Adrenal gland (tissue), 12 donors: ENCODE measurements around the gene RIPOR3. TPM values are rescaled to one million over a fixed set of nuclear protein-coding genes. Genes with fewer than 3 reads are reported as not detected.

Experiments
- DNase-seq, 7 donors: peaks; one replicate each; pipeline ENCODE4 v3.0.0-alpha.2; 2019 to 2020
- H3K27ac ChIP-seq, 5 donors: fragments of 200-600 bp; sonication (generic) in 4 of 5; 1 replicate in 3 of 5; 2 replicates in 2 of 5; pipeline versions ENCODE4 v1.5.1 to v1.8.0; 2016 to 2020; ENCODE audit warnings: mild to moderate bottlenecking in 1 of 5
- H3K27me3 ChIP-seq: fragments of 200-600 bp; 2 replicates; pipeline ENCODE4 v1.8.0; 2021
- H3K36me3 ChIP-seq, 2 donors: fragments of 200-600 bp; replicated peaks in 1 of 2; 1 replicate in 1 of 2; 2 replicates in 1 of 2; pipeline versions ENCODE4 v1.5.1 to v1.8.0; 2018 to 2022
- H3K4me1 ChIP-seq, 2 donors: fragments of 200-600 bp; replicated peaks in 1 of 2; 1 replicate in 1 of 2; 2 replicates in 1 of 2; pipeline versions ENCODE4 v1.5.1 to v1.8.0; 2018 to 2021
- H3K4me3 ChIP-seq, 4 donors: fragments of 200-600 bp; sonication (generic) in 3 of 4; one replicate each; pipeline ENCODE4 v1.5.1; 2016 to 2018
- H3K9me3 ChIP-seq, 3 donors: fragments of 200-600 bp; sonication (generic) in 1 of 3; replicated peaks in 1 of 3; 1 replicate in 2 of 3; 2 replicates in 1 of 3; pipeline versions ENCODE4 v1.5.1 to v1.8.0; 2016 to 2021
- POLR2A ChIP-seq, 2 donors: fragments of 450-650 bp; IDR thresholded peaks; one replicate each; pipeline ENCODE4 v1.6.1; 2017; ENCODE audit warnings: antibody characterized with exemption in 2 of 2, mild to moderate bottlenecking in 2 of 2, moderate library complexity in 1 of 2
- WGBS, 4 donors: extraction: QIAGEN DNeasy Blood & Tissue Kit in 2 of 4; methylation state at CpG; one replicate each; pipeline versions ENCODE4 v1.1.5 to v1.1.7; 2013 to 2017; 5-methylcytosine and 5-hydroxymethylcytosine counted together
- intact Hi-C, 2 donors: fragments of 100-400 bp; cut with DNase I; formaldehyde crosslinking; loops; one replicate each; pipeline versions ENCODE4 v1.14.1 to v1.15.0; 2022 to 2023
- polyA plus RNA-seq, 3 donors: library from polyadenylated mRNA; stranded (reverse); fragments of 200-250 nt in 2 of 3; fragments of 350-450 nt in 1 of 3; fragmentation: Illumina TruSeq in 1 of 3; extraction: RNeasy Lipid Tissue Mini Kit (QIAGEN cat#74804) in 1 of 3; gene quantifications; one replicate each; pipeline ENCODE4 v1.2.3, GENCODE V29; 2013 to 2014
- total RNA-seq, 9 donors: library from RNA; depleted of rRNA in 4 of 9; stranded (reverse); fragments of >200 nt in 4 of 9; fragments of 120-200 nt in 1 of 9; fragmentation: NEBNext Ultra II Directional in 1 of 9; extraction: Animal tissue kit (Norgen Biotek cat#: 25700) in 1 of 9; gene quantifications; one replicate each; pipeline versions ENCODE4 v1.1.0 to v1.2.4, GENCODE V29; 2013 to 2023
- TF ChIP-seq, protein P1 (sequence below), 6 experiments: fragments of 450-650 bp in 4 of 6; fragments of 200-600 bp in 2 of 6; sonication (generic) in 1 of 6; IDR thresholded peaks; 1 replicate in 5 of 6; 2 replicates in 1 of 6; pipeline versions ENCODE4 v1.5.1 to v1.8.0; 2016 to 2021; ENCODE audit warnings: antibody characterized with exemption in 6 of 6, mild to moderate bottlenecking in 2 of 6, moderate library complexity in 1 of 6
- donor health status: healthy with polysubstance abuse.
- donor health status: Bipolar disorder and iron deficiency.
- donor health status: DM: yes; HTN: yes; CAD: no.
- donor health status: DM: no; HTN: no; CAD: no.
- donor health status: DM: no; HTN: no; CAD: no.
- donor health status: DM: yes; HTN: yes; CAD: no.

RIPOR3 gene
- total and polyA plus RNA-seq, 12 donors, result 3.4 to 135 (median 23.7) TPM

DNA sequence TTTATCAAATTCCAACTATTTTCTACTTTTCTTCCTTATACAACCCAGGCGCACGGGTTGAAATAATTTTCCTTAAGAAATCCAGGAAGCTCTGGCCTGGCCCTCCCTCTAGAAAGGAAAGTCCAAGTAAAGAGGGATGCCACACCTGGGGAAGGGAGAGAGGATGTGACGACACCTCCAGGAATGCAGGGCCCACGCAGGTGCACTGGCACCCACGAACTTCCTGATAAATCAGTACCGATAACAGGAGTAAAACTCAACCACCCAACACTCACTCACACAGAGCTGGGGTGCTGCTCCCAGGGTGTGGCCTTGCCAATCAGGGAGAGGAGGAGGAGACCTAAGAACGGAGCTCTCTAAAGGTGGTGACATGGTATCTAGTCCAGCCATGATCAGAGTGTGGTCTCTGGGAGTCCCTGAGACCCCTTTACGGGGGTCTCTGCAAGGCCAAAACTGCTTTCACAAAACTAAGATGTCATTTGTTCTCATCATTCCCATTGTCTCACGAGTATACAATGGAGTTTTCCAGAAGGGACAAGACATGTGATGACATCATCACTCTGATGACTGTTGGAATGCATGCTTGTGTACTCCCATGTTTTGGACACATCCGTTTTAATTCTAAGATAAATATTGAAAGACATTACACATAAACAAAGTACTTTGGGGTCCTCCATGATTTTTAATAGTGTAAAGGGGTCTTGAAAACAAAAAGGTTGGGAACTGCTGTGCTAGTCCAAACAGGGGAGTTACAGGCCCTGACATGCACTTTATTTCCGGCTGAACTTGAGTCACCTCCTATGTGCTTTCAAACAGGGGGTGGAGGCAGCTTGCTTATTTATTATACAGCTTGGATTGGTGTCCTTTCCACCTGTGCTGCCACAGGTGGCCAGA, 37.9 kb upstream of the RIPOR3 start:
- Histone ChIP-seq H3K27me3 (no peaks in the 10 kb centered on the region), H3K9me3 (no peaks in the 10 kb centered on the region), H3K4me3 (no peak overlapping the region), H3K36me3 (no peaks in the 10 kb centered on the region), H3K27ac (no peak overlapping the region), H3K4me1 (peaks cover 17 to 28% of the 10 kb centered on the region in 2 donors)
- intact Hi-C loops, result no loop called here
- TF ChIP-seq, protein P1, sequence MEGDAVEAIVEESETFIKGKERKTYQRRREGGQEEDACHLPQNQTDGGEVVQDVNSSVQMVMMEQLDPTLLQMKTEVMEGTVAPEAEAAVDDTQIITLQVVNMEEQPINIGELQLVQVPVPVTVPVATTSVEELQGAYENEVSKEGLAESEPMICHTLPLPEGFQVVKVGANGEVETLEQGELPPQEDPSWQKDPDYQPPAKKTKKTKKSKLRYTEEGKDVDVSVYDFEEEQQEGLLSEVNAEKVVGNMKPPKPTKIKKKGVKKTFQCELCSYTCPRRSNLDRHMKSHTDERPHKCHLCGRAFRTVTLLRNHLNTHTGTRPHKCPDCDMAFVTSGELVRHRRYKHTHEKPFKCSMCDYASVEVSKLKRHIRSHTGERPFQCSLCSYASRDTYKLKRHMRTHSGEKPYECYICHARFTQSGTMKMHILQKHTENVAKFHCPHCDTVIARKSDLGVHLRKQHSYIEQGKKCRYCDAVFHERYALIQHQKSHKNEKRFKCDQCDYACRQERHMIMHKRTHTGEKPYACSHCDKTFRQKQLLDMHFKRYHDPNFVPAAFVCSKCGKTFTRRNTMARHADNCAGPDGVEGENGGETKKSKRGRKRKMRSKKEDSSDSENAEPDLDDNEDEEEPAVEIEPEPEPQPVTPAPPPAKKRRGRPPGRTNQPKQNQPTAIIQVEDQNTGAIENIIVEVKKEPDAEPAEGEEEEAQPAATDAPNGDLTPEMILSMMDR (IDR thresholded peaks at IDR 0.05), result no peak
- TF ChIP-seq POLR2A (IDR thresholded peaks at IDR 0.05), result no peak
- peak in 3 of 7 donors; percentile 11 to 42 (median 20) for DNase-seq
- WGBS, 4 donors, result 85 to 89% (median 86%) methylated on average over 10 to 11 of the region's 11 CpGs

- H3K4me3 ChIP-seq, result no peak overlapping the region
- peak in 1 of 7 donors; percentile 7 for DNase-seq
- H3K27me3 ChIP-seq, result no peaks in the 10 kb centered on the region
- H3K4me1 ChIP-seq, result peaks cover 17 to 28% of the 10 kb centered on the region in 2 donors
- no peak for TF ChIP-seq POLR2A (IDR thresholded peaks at IDR 0.05)
- TF ChIP-seq, protein P1 (IDR thresholded peaks at IDR 0.05), result no peak
- H3K36me3 ChIP-seq, result no peaks in the 10 kb centered on the region
- 89 to 96% (median 95%) methylated on average over 4 of the region's 4 CpGs for WGBS, 4 donors
- H3K27ac ChIP-seq, result no peak overlapping the region
- H3K9me3 ChIP-seq, result no peaks in the 10 kb centered on the region
- intact Hi-C loops, result no loop called here
These were observed 37.2 kb upstream of the RIPOR3 start for GRCh38 chr20:50728486-50728980.

DNA sequence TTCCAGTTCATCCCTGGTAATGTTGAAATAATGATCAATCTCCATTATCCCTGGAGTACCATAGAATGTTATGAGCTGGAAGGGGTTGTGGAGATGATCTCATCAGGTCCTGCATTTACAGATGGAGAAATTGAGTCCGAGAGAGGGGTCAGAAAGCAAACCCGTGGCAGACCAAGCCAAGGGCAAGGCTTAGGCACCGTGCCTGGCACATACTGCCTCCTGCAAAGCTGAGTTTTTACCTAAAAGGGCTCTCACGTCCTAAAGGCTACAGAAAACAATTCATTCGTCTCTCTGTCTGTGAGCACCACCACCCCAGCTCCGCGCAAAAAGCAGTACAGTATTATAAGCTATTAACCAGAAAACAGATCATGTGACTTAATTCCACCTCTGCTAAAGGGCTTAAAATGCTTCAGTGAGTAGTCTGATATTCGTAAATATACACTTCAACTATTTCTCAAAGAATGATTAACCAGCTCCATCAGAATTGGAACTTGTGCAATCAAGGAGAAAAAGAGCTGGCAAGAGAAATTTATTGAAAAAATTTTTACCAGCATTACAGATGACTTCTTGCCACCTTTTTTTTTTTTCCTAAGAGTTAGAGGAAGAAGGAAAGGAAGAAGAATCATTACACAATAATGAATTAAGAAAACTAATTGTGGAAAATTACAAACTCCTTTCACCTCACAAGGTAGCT, 36.6 kb upstream of the RIPOR3 start:
- Histone ChIP-seq H3K4me1 (peaks cover 17 to 28% of the 10 kb centered on the region in 2 donors), H3K4me3 (no peak overlapping the region), H3K27ac (no peak overlapping the region), H3K36me3 (no peaks in the 10 kb centered on the region), H3K27me3 (no peaks in the 10 kb centered on the region), H3K9me3 (no peaks in the 10 kb centered on the region)
- peak in 2 of 7 donors; percentile 9 to 42 for DNase-seq
- WGBS, 4 donors, result 72 to 76% (median 72%) methylated on average over 8 of the region's 8 CpGs
- TF ChIP-seq POLR2A (IDR thresholded peaks at IDR 0.05), result no peak
- TF ChIP-seq, protein P1 (IDR thresholded peaks at IDR 0.05), result no peak
- intact Hi-C loops, result no loop called here
